K562 (cell line): ENCODE data around the gene SPDYE1. TPM values are rescaled to one million over a fixed set of nuclear protein-coding genes. Genes with fewer than 3 reads are reported as not detected.

ENCODE experiments used
- CBFA2T2 ChIP-seq: fragments of 450-650 bp; conservative IDR thresholded peaks from 2 replicates; pipeline ENCODE4 v1.6.1; 2017; ENCODE audit warnings: mild to moderate bottlenecking
- CXXC5 ChIP-seq: fragments of 250-450 bp; sonication (Bioruptor Pico); IDR thresholded peaks from 2 replicates; pipeline ENCODE4 v1.8.0; 2022; ENCODE audit warnings: inconsistent platforms, mild to moderate bottlenecking, moderate library complexity
- ETV5 ChIP-seq: sonication (generic); formaldehyde crosslinking; IDR thresholded peaks from 2 replicates; pipeline ENCODE4 v1.4.0; 2020; ENCODE audit warnings: low read depth, mild to moderate bottlenecking, missing genetic modification reagents
- FIP1L1 ChIP-seq: fragments of 200-400 bp; formaldehyde crosslinking; IDR thresholded peaks from 2 replicates; pipeline ENCODE4 v1.6.1; 2018; ENCODE audit warnings: mild to moderate bottlenecking, low read depth, low read length; ENCODE audit not compliant: poor library complexity, severe bottlenecking
- HBP1 ChIP-seq: fragments of 450-650 bp; formaldehyde crosslinking; IDR thresholded peaks from 2 replicates; pipeline ENCODE4 v1.4.0; 2022; ENCODE audit warnings: missing genetic modification characterization
- NONO ChIP-seq, 2 experiments: fragments of 200-400 bp in 1 of 2; fragments of 450-650 bp in 1 of 2; formaldehyde crosslinking in 1 of 2; IDR thresholded peaks; 2 replicates each; pipeline ENCODE4 v1.6.1; 2017; ENCODE audit warnings: low read depth in 2 of 2, mild to moderate bottlenecking in 2 of 2, moderate library complexity in 2 of 2, low read length in 1 of 2
- RAD21 ChIP-seq, 2 experiments: fragments of 250-450 bp in 1 of 2; fragments of 450-650 bp in 1 of 2; sonication (Bioruptor Pico) in 1 of 2; formaldehyde crosslinking in 1 of 2; IDR thresholded peaks in 1 of 2; conservative IDR thresholded peaks in 1 of 2; 2 replicates each; pipeline versions ENCODE4 v1.4.0 to v1.8.0; 2020 to 2022; ENCODE audit warnings: mild to moderate bottlenecking in 2 of 2, moderate library complexity in 1 of 2
- RBM34 ChIP-seq: fragments of 200-400 bp; formaldehyde crosslinking; IDR thresholded peaks from 2 replicates; pipeline ENCODE4 v1.6.1; 2018; ENCODE audit warnings: low read length, borderline replicate concordance; ENCODE audit not compliant: insufficient read depth
- SFPQ ChIP-seq: fragments of 200-400 bp; formaldehyde crosslinking; IDR thresholded peaks from 2 replicates; pipeline ENCODE4 v1.6.1; 2017; ENCODE audit warnings: mild to moderate bottlenecking, low read depth, low read length, moderate library complexity
- SIN3A ChIP-seq, 2 experiments: fragments of 150-350 bp in 1 of 2; IDR thresholded peaks; 2 replicates each; pipeline ENCODE4 v1.6.1; 2011 to 2016; ENCODE audit warnings: borderline replicate concordance in 2 of 2, low read depth in 2 of 2, low read length in 2 of 2, mild to moderate bottlenecking in 2 of 2, moderate library complexity in 2 of 2; ENCODE audit not compliant: control insufficient read depth in 1 of 2
- SP2 ChIP-seq: IDR thresholded peaks from 2 replicates; pipeline ENCODE4 v1.6.1; 2011; ENCODE audit warnings: mild to moderate bottlenecking, low read depth, low read length, moderate library complexity; ENCODE audit not compliant: poor library complexity, severe bottlenecking; ENCODE audit errors: extremely low read depth
- YBX1 ChIP-seq: fragments of 450-650 bp; IDR thresholded peaks from 2 replicates; pipeline ENCODE4 v1.7.1; 2016; ENCODE audit warnings: mild to moderate bottlenecking
- ZNF780A ChIP-seq: fragments of 250-450 bp; sonication (Bioruptor Pico); IDR thresholded peaks from 2 replicates; pipeline ENCODE4 v1.5.0; 2021; ENCODE audit warnings: mild to moderate bottlenecking
- polyA plus RNA-seq, 8 experiments: library from polyadenylated mRNA; depleted of rRNA in 4 of 8; stranded (reverse) in 5 of 8; unstranded in 3 of 8; fragments of >200 nt; fragmentation: Nextera tagmentation in 2 of 8; fragmentation: Illumina TruSeq in 1 of 8; extraction: Ambion mirVana in 2 of 8; extraction: Trizol in 1 of 8; gene quantifications; 2 replicates each; pipeline versions ENCODE4 v1.2.1 to v1.2.3, GENCODE V29; 2011 to 2014; ENCODE audit warnings: inconsistent platforms in 1 of 8, missing spikeins in 1 of 8
- total RNA-seq, 7 experiments: library from RNA; depleted of rRNA in 6 of 7; stranded (reverse); fragments of >200 nt in 6 of 7; fragmentation: Illumina TruSeq in 2 of 7; extraction: Trizol in 2 of 7; gene quantifications; 2 replicates each; pipeline versions ENCODE4 v1.2.1 to v1.2.3, GENCODE V29; 2011 to 2021; ENCODE audit warnings: low replicate concordance in 1 of 7
- TF ChIP-seq, protein P1 (sequence below): fragments of 450-650 bp; formaldehyde crosslinking; conservative IDR thresholded peaks from 2 replicates; pipeline ENCODE4 v1.4.0; 2022; ENCODE audit warnings: mild to moderate bottlenecking, missing genetic modification characterization

SPDYE1 gene
- total and polyA plus RNA-seq, 9 of the 15 experiments (the other 6 are each of a cell fraction or from before 2014, with no cell fraction given), result 0.04 to 0.10 TPM; not detected in 7

- peak; percentile 72 for TF ChIP-seq FIP1L1
- TF ChIP-seq RBM34, result no peak
- no peak for TF ChIP-seq ZNF780A (CRISPR knock-in tag)
- no peak for TF ChIP-seq SFPQ
- no peak for TF ChIP-seq YBX1
- no peak for TF ChIP-seq SP2
- peak; percentile 79 to 96; a peak in 3 of 4 replicates for TF ChIP-seq SIN3A (IDR thresholded peaks at IDR 0.05; ENCODE audit: borderline replicate concordance in 2 of 2, control insufficient read depth in 1 of 2, low read depth in 2 of 2, low read length in 2 of 2)
- no peak for TF ChIP-seq HBP1 (CRISPR knock-in tag)
- TF ChIP-seq, protein P1, sequence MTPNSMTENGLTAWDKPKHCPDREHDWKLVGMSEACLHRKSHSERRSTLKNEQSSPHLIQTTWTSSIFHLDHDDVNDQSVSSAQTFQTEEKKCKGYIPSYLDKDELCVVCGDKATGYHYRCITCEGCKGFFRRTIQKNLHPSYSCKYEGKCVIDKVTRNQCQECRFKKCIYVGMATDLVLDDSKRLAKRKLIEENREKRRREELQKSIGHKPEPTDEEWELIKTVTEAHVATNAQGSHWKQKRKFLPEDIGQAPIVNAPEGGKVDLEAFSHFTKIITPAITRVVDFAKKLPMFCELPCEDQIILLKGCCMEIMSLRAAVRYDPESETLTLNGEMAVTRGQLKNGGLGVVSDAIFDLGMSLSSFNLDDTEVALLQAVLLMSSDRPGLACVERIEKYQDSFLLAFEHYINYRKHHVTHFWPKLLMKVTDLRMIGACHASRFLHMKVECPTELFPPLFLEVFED (CRISPR knock-in tag), result no peak
- TF ChIP-seq CBFA2T2, result no peak
- TF ChIP-seq ETV5, result peak; percentile 94
- peak; percentile 64 for TF ChIP-seq CXXC5 (CRISPR knock-in tag)
- TF ChIP-seq NONO (IDR thresholded peaks at IDR 0.05; ENCODE audit: low read depth in 2 of 2, low read length in 1 of 2), result peak in 1 of 2 experiments; percentile 39; a peak in 1 of 4 replicates
- no peak for TF ChIP-seq RAD21 (CRISPR knock-in tag; conservative IDR thresholded peaks at IDR 0.05 in 1 of 2, IDR thresholded peaks at IDR 0.05 in 1 of 2)
These were observed 46.9 kb downstream of the SPDYE1 start, which contains the start of gene DBNL (continued) for GRCh38 chr7:44044315-44045225.
